CD4-positive, alpha-beta T cell treated with Interferon alpha-2 for 1 hour (primary cell): ENCODE data around the gene NQO2.
"Not testable (repeated sequence)": the region's sequence is repeated elsewhere in the genome, so short reads cannot be mapped to it uniquely, and the experiment has no call there.

Experiments
- DNase-seq, 2 donors: peaks; one replicate each; pipeline ENCODE4 v3.0.0-alpha.2; 2020 to 2022

NQO2 gene

DNA sequence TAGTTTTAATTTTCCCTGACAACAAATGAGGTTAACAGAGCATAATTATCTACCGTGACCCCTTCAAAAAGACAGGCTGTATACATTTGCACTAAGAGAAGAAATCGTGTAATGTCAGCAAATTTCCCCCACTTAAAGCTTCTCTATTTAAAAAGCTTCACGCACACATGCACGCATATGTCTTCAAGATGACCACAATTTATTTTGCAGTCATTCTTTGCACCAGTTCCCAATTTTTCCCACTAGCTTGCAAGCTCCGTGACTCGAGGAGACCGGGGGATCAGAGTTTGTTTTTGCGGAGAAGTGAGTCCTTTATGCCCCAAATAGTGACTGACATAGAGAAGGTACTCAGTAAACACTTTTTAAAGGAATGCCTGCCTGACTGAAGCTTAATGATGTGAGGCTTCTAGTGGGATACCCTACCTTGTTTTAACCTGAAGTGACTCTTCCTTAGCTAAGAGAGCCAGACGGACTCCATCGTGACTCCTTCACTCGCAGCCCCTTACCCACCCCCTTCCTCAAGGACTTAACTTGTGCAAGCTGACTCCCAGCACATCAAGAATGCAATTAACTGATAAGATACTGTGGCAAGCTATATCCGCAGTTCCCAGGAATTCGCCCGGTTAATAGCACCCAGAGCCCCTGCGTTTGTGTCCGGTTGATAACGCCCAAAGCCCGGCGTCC lies 9.3 kb upstream of the NQO2 start:
- DNase-seq = peak in 1 of 2 donors; percentile 46

DNA sequence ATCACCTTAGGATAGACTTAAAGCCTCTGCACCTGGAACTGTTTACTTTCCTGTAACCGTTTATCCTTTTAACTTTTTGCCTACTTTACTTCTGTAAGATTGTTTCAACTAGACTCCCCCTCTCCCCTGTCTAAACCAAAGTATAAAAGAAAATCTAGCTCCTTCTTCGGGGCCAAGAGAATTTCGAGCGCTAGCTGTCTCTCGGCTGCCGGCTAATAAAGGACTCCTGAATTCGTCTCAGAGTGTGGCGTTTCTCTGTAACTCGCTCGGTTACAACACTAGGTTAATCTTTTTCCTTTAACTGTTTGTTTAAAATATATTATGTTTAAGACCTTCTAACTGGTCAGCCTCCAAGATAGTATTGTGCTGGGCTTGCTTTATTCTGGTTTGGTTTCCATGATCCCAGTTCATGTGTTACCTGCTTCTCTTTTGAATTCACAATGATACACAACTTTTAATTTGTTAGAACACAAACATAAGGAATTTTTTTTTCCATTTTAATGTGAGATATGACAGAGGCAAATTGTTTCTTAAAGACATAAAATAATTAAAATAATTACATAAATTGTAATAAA lies 8.7 kb upstream of the NQO2 start:
- DNase-seq = peak in 1 of 2 donors; percentile 34

DNA sequence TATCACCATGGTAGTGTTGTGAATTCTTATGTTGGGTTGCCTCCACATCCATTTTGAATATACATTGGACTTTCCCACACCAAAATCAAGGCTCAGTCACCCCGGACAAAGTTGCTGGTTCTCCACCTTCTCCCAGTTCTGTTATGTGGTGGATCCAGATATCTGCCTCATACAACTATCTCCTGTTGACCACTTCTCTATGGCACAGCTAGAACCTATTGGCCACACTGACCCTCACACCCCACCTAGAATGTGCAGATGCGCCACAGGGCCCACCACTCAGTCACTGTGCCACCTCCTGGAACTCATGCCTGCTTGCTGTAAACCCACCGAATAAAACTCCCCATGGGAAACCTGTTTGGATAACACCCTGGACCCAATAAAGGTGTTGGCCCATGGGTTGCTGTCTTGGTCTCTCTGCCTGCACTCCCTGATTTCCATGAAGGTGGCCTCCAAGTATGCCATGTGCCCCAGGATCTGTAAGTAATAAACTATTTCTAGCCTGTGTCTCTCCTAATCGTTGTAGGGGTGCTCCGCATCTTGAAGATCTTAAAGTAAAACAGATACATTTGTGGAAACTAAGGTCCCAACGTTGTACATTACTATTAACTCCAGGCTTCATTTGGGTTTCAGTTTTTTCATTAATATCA lies 7.2 kb upstream of the NQO2 start:
- no peak for DNase-seq

DNA sequence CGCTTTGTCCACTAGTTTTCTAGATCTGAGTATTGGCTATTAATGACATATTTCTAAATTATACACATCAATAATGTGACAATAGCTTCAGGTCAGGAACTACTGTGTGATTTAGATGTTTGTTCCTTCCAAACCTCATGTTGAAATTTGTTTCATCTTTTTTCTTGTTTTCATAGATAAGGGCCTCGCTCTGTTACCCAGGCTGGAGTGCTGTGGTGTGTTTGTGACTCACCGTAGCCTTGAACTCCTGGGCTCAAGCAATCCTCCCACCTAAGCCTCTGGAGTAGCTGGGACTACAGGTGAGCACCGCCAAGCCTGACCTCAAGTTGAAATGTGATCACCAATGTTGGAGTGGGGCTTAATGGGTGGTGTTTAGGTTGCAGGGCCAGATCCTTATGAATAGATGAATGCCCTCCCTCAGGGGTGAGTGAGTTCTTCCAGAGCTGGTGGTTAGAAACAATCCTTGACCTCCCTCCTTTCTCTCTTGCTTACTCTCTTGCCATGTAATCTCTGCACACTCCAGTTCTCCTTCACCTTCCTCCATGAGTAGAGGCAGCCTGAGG lies 5.9 kb upstream of the NQO2 start:
- no peak for DNase-seq

DNA sequence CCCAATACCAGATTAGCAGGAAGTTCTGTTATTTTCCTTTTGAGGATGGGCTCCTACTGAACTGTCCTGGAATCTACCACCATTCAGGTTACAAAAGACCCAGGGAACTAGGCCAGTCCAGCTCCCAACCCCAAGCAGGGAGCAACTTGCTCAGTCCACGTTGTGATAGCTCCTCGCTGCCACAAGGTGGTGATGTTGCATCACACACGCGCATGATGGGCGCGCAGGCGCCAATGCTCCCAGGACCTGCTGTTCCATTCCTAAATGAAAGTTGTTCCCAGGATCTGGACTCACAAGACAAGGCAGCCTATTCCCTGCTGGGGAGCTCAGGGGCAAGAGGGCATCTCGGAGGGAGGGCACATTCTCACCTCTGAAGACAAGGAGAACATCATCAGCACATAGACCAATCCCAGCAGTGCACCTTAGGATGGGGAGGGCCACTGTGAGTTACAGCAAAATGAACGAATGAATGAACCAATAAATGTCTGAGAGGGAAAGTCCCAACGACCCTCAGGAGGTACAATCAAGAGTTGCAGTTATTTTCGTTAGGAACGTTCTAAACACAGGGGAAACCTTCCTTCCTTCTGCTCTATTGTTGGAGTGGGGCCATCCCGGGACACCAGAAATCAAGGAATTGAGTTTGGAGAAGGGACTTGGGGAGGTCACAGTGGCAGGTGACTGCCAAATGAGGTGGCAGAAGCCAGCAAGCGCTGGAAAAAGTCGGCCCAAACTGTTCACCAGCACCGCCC lies 1.3 kb upstream of the NQO2 start:
- DNase-seq = peak; percentile 56 to 77

DNA sequence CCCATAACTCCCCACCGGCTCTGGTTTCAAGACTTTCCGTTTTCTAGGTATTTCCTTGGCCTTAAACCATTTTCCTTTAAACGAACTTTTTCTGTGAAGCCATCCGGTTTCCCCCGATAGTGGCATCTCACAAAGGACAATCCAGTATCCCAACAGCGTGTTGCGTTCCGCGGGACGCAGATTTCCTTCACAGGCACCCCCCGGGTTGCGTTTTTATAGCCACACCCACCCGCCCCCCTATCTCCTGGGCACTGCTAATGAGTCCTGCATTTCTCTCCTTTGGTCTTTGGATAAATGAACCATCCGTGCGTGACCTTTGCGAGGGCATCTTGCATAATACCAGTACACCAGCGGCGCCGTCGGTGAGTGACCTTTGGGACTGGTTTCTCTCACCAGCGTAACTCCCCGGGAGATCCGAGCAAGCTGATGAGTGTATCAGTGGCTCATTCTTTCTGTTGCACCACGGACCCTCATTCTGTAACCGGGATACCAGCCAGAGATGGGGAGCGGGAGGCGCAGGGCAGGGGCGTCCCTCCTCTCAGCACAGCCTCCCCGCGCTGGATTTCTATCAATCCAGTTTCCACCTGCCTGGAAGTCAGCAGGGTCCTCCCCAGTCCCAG lies 586 bp upstream of the NQO2 start:
- peak in 1 of 2 donors; percentile 68 for DNase-seq

DNA sequence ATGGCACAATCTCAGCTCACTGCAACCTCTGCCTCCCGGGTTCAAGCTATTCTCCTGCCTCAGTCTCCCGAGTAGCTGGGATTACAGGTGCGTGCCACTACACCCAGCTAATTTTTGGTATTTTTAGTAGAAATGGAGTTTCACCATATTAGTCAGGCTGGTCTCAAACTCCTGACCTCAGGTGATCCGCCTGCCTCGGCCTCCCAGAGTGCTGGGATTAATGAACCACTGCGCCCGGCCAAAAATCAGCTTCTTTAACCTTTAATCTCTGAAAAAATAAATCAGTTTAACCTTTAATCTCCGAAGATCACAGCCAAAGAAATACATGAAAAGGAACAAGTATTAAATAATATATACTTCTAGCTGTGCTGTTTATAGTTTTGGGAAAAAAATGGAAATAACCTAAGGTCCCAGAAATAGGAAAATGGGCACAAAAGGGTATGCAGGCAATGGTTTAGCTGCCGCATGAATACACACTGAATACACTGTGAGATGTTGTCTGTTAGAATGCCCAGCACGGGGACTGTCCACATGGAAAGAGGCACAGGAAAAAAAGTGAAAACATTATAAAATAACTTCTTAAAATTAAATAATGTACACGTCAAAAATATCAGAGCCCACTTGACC lies 1.6 kb downstream of the NQO2 start:
- no peak for DNase-seq

DNA sequence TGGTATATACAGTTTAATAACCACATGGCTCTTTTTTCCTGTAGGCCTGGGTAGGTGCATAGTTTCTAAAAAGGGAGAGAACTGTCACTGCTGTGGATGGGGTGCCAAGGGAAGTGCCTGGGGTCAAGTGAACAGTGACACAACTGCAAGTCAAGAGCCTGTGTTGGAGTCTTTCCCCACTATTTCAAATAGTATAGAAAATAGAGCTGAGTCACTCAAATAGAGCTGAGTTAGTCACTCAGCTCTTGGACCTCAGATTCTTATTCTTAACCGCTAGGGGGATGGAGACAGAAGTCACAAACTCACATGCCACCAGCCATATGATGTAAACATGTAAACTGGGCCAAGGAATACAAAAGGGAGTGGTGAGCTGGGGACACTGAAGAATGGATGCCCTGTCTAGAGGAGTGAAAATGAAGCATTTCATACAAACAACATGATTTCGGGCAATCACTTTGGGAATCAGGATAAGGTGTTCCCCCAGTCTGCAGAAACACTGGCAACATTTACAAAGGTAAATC lies 2.1 kb downstream of the NQO2 start:
- DNase-seq = peak; percentile 47 to 72

DNA sequence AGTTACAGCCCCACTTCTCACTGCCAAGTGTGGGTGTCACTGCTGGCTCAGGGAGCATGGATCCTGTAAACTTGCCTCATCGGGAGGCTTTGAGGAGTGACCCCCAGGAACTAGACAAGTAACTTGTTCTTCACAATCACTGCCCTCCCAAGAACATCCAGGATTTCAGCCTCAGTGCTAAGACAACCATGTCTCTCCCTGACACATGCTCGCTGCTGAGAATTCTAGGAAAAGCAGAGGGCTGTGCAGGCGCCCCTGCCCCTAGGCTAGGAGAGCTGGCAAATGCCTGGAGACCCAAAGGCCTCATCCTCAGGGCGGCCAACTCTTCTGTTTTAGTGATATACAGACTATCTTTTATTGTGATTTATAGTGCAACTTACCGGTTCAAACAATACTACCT lies 3.5 kb downstream of the NQO2 start:
- not testable (repeated sequence) for DNase-seq

DNA sequence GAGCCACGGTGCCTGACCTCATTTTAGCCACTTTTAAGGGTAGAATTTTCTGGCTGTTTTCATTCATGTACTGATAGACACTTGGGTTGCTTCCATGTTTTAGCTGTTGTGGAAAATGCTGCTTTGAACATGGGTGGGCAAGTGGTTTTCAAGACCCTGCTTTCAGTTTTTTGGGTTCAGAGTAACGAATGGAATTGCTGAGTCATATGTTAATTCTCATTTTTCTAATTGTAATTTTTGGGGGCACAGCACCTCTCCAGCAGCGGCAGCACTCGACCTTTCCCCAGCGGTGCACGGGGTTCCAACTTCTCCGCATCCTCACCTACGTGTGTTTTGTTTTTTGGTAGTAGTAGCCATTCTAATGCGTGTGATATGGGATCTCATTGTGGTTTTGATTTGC lies 5.4 kb downstream of the NQO2 start:
- DNase-seq = no peak

DNA sequence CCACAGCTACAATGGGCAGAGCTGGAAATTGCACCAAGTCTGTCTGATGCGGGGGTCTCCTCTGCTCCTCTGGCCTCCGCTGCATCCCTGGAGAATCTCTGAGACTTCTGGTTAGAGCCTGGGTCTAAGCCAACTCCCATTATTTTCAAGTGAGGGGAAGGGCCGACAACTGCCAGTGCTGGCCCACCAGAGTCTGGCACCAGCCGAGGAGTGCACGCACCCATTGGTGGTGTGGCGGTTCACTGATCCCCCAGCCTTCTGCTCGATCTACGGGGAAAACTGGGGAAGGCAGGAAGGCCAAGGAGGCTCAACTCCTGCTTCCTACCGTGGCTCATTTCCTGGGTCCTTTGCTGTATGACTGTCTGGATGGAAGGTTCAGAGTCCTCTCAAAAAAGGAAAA lies 6.2 kb downstream of the NQO2 start:
- no peak for DNase-seq

DNA sequence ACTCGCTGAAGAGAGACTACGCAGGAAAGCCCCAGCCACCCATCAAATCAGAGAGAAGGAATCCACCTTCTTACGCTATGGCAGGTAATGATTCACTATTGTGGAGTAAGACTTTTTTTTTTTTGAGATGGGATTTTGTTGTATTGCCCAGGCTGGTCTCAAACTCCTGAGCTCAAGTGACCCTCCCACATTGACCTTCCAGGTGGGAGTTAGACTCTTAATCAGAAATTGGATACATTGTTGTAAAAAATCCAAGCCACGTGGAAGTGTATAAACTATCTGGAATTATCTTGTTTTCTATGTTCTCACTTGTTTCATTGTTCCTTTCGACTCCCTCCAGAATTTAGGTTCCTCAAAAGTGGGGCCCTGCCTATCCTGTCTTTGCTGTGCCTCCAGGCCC lies 6.8 kb downstream of the NQO2 start:
- DNase-seq = no peak

DNA sequence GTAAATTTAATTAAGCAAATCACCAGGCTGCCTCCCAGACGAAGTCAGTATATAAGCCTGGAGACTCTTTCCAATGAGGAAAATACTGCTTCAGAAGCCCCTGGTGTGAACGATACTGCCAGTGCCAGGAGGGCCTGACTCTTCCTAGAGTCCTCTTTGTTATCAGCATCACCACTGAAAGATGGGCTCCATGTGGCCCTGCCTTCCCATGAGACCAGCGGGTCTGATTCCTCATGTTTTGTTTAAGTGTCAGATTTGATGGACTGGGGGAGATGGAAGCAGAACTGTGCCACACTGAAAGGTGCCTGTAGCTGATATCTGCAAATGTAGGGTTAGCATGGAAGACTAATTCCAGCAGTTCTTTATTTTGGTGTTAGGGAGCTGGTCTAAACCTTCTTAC lies 7.9 kb downstream of the NQO2 start:
- DNase-seq = no peak

DNA sequence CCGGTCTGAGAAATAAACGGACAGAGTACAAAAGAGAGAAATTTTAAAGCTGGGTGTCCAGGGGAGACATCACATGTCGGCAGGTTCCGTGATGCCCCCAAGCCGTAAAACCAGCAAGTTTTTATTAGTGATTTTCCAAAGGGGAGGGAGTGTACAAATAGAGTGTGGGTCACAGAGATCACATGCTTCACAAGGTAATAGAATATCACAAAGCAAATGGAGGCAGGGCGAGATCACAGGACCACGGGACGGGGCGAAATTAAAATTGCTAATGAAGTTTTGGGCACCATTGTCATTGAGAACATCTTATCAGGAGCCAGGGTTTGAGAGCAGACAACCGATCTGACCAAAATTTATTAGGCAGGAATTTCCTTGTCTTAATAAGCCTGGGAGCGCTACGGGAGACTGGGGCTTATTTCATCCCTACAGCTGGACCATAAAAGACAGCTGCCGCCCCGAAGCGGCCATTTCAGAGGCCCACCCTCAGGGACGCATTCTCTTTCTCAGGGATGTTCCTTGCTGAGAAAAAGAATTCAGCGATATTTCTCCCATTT lies 9.1 kb downstream of the NQO2 start:
- DNase-seq = not testable (repeated sequence)

DNA sequence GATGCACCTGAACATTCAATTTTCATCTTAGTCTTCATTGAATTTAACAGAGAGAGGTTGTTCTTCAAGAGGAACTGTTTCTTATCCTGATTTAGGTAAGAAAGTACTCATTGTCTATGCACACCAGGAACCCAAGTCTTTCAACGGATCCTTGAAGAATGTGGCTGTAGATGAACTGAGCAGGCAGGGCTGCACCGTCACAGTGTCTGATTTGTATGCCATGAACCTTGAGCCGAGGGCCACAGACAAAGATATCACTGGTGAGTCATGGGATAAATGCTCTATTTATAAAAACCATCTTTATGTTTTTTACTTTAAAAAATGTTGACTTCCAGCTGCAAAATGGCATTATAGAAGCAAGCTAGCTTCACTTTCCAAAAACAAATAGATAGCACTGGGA lies 10.2 kb downstream of the NQO2 start:
- no peak for DNase-seq

DNA sequence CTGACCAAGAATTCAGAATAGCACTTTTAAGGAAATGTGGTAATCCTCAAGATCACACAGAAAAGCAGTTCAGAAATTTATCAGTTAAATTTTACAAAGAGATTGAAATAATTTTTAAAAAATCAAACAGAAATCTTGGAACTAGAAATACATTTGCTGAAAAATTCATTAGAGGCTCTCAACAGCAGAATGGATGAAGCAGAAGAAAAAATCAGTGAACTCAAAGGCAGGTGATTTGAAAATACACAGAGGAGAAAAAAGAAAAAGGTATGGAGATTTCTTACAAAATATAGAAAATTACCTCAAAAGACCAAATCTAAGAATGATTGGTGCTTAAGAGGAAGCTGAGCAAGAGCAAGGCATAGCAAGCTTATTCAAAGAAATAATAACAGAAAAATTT lies 11.5 kb downstream of the NQO2 start:
- no peak for DNase-seq

DNA sequence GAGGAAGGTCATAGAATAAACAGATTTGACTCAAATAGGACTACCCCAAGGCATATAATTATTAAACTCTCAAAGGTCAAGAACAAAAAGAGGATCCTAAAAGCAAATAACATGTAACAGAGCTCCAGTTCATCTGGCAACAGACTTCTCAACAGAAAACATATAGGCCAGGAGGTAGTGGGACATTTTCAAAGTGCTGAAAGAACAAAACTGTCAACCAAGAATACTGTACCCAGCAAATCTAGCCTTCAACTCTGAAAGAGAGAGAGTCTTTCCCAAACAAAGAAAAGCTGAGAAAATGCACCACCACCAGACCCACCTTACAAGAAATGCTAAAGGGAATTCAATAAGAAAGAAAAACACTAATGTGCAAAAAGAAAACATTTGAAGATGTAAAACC lies 11.9 kb downstream of the NQO2 start:
- no peak for DNase-seq

DNA sequence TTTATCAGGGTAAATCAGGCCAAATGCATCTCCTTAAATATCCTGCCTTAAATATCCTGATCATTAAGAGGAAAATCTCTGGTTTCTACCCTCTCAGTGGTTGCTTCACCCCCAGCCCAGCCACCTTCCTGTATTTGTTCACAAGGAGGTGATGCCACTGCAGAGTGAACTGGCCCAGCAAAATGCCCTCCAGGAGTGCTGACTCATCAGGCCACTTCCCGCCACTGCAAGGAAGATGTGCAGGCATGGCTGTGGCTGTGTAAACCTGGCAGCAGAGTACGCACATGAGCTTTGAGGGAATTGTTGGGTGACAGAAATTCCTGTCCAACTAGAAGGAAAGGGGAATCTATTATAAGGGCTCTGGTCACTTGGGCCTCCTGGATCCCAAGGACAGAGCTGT lies 13.8 kb downstream of the NQO2 start:
- DNase-seq = peak in 1 of 2 donors; percentile 63

DNA sequence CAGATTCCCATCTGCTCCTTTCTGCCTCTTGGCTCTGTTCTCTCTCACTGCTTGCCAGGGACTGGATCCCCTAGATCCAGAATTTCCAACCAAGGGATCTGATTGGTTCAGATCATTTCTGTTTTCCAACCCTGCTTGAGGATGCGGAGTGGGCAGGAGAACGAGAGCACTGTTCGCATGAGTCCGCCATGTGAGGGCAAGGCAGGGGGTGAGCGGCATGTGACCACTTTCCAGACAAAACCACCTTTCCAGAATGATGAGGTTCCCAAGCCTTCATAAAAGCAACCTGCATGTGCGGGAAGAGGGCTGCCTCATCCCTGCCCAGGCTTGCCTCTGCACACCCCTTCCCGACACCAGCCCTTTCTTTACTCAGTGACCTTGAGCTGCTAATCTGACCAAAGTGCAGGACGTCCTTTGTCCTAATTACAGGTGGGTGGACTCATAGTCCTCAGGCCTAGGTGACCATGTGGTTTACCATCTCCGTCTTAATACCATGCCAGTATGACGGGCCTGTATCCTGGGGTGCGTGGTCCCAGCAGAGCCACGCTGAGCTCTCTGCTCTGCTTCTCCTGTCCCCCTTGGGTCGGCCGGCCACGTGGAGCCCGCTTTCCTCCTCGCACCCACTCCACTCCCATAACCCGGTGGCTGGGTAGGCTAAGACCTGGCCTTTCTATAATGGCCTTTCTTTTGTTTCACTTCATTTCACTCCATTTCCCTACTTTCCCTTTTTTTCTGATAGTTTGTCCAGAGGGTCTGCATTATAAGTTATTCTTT lies 14.4 kb downstream of the NQO2 start:
- DNase-seq = no peak

DNA sequence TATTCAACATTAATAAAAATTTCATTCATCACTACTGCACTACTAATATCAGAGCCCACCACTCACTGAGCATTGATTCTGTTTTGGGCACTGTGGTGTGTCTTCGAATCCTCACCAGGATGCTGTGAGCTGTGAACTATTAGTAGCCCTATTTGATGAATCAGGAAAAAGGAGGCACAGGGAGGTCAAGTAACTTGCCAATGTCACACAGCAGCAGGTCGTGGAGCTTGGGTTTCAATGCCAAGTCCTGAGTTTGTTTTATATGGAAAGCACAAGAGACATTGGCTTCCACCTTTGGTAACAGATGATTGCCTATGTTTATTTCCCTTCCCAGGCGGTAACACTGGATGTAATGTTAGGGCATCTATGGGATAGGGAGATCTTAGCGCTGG lies 15.0 kb downstream of the NQO2 start:
- no peak for DNase-seq

DNA sequence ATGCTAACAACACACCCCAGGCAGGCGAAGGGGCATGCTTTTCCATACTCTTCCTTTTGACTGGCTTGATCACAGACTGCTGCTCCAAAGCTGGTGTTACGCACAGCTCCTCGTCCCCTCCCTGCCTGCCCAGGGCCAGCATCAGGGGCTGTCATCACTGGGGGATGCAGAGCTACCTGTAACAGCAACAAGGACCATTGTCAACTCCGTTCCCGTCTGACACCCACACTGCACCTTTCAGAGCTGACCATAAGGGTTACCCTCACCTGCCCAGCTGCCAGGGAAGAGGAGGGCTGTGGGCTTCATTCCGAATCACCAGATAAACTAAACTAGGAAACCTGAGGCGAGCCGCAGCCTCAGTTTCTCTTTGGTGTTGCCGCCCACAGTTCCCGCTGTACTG lies 15.4 kb downstream of the NQO2 start:
- no peak for DNase-seq
